GM04504 (cell line): Measurements from ENCODE around the gene LAD1.

Experiments
- DNase-seq: peaks from one replicate; pipeline ENCODE4 v3.0.0-alpha.2; 2012; ENCODE audit warnings: low read depth

LAD1 gene

DNA sequence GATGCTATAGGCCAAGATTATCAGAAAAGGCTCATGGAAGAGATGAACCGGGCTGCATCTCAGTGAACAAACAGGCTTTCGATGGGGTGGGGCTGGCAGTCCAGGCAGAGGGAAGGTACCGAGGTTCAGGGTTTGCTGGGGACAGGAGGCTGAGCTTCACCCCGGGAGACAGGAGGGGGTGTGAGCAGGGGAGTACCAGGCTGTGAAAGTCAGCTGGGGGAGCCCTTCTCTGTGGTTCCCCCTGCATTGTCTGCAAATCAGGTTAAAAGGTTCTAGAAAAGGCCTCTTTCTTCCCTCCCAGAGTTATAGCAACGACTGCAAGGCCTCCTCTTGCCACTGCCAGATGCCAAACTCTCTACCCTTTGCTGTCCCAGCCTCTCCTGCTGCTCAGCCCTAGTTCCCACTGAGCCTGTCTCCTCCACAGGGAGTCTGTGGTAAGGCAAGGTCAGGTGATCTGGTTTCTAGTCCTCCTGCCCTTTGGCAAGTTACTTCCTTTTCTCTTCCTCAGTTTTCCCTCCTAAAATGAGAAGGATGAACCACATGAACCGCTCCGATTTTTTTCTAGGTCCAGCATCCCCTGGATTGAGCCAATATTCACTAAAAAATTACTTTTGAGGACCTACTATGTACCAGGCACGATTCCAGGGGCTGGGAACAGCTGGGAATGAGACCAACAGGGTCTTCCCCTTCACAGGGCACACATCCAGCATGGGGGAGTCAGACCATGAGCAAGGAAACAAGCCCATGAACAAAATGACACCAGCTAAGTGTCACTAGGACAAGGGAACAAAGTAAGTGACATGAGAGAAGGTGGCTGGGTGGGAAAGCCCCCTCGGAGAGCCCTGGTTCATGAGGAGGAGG lies 7.2 kb downstream of the LAD1 start:
- DNase-seq: no peak

DNA sequence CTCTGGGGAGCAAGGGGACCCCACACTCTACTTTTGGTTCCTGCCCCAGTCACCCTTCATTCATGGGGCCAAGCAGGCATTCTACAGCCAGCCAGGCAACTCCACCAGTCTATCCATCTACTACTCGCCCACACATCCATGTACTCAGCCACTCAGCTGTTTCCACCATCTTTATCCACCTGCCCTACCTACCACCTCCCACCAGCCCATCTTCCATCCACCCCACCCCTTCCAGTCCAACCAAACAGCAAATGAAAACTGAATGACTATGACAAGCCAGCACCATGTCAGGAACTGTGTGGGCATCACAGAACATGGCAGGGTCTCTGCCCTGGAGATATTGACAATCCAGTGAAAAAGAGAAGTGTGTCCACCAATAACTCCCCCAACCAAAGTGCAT lies 7.9 kb downstream of the LAD1 start:
- no peak for DNase-seq

DNA sequence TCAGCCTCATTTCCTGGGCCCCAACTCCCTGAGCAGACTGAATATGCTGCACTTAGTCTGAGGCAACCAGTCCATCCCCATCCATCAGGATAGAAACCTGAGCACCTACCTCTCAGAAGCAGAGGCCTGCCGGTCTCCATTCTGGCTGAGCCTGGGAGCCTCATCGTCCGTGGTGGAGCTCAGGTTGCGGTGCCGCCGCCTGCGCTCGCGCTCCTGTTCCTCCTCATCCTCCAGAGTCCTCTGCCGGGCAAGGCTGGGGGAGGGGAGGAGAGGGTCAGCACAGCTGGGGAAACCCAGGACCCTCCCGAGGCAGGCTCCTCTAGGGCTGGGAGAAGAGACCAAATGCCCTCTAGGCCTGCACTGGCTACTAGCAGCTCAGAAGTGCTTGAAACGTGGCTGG lies 10.1 kb downstream of the LAD1 start:
- DNase-seq: no peak

DNA sequence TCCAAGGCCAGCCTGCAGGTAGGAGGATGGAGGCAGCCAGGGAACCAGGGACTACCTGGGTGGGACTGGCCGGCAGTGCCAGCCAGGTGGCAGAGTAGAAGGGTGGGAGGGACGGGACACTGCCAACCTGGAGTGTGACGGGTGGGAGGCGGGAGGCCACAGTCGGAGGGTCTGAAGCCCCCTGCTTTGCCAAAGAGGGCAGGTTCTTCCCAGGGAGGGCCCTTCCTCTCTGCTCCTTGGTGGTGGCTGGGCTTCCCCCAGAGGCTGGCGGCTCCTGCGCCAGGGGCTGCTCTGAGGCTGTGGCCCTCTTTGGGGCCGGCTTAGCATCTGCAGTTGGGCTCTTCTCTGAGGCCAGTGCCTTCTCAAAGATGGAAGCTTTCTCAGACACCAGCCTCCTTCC lies 12.9 kb downstream of the LAD1 start:
- DNase-seq: no peak

DNA sequence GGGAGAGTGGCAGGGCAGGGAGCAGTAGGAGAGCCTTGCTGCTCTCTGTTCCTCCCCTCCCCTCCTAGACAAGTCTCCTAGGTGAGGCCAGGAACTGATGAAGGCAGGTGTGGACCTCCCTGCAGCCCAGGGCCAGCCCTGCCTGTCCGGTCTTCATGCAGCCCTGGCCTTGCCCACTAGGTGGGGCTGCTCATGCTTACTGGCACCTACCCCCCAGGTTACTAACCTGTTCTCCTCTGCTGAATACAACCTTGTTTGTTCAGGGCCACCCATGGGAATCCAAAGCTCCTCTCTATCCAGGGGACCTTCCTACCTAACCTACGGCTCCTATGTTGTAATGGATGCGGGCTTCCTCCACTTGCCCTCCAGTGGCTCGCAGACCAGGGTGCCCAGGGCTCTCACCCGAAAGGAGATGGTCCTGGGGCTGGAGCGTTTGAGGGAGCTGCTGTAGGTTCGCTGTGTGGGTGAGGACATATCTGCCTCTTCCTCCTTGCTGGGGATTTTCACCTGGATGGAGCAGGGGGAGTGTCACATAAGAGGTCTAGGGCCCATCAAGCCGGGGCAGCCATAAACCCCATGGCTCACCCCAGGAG lies 13.7 kb downstream of the LAD1 start:
- DNase-seq: no peak

DNA sequence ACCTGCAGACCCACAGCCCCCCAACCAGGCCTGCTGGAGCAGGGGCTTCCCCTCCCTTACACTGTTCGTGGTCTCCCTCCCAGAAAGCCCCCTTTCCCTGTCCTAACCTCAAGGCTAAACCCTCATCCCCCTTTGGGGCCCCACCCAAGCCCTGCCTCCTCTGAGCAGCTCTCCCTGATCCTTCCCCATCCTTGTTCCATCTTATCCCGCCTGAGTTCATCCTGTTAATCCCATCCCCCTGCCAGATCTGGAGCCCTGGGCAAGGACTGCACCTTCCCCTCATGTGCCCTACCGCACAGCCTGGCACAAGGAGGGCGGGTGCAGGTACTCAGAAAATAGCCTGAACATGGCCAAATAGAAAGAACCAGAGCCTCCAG lies 14.7 kb downstream of the LAD1 start:
- no peak for DNase-seq

DNA sequence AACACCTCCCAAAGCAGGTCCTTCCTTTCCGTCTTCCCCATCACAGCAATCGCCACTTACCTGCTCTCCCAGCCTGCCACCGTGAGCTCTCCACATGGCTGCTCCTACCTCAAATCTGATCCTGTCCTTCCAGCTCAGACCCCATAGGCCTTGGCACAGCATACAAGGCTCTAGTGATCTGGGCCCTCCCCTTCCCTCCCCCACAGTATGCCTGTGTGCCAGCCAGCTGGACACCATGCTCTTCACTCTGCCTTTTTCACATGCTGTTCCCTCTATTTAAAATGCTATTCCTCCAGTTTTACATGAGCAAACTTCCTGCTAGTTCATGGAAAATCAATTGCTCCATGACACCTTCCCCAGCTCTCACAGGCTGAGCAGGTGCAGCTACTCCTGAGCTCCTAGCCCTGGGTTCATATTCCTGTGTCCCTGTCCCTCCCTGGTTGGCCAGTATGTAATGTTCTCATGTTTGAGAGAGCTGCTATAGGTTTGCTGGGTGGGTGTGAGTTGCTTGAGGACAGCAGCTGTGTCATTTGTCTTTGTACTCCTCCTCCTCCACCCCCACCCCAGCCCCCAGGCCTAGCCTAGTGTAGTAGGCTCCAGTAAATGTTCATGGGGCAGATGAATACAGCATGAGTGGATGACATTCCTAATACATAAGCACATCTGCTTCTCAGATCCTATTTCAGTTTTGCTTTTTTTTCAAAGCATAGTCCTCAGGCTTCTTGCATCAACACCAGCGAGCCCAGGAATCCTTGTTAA lies 15.3 kb downstream of the LAD1 start:
- peak; percentile 71 for DNase-seq

DNA sequence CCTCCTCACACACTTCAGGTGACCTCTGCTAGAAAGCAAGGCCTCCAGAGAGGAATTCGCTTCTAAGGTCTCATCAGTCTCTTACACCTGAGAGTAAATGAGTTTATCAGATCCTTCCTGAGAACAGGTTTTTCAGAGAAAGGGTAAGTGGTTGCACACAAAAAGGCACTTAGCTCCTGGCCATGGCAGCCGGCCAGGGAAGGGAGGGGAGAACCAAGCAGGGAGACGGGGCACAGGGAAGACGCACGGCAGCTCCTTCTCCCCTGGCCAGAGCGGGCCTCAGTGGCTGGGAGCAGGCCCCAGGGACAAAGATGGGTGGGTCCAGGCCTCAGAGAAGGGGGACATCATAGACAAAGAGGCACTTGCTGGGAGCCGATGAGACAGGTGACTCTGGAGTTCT lies 18.0 kb downstream of the LAD1 start:
- no peak for DNase-seq

DNA sequence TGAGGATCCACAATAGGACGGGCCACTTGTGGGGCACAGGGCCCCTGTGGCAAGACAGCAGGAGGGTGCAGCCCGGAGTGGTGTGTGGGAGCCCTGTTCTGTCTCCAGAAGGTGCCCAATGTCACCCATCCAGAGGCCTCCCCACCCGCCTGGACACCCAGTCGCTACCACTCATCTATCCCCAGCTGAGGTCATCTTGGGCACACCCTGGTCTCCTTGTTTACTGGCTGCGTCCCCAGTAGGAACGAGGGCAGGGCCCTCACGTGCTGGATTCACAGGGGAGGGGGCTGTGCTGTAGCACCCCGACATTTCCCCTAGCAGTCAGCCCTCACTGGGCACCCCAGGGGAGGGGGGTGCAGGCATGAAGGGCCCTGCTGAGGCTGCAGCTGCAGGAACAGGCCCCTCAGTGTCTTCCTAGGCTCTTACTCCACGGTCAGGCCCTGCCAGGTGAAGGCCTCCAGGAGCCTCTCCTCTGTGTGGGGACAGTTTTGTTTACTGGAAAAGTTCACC lies 19.3 kb downstream of the LAD1 start:
- DNase-seq: no peak

DNA sequence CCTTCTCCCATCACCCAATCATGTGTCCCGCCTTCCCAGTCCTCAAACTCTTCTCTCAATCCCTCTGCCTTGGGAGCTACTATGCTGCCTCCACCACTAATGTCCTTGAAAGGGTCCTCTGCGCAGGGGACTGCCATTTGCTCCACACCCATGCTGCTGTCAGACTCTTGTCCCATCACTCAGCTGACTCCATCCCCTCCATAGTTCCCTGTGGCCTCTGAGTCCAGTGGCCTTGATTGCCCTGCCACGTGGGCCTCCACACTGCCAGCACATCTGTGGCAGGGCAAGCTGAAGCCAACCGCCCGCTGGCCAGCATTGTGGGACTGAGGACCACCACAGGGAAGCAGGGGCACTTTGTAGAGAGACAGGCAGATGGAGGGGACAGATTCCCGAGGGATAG lies 20.3 kb downstream of the LAD1 start:
- DNase-seq: no peak

DNA sequence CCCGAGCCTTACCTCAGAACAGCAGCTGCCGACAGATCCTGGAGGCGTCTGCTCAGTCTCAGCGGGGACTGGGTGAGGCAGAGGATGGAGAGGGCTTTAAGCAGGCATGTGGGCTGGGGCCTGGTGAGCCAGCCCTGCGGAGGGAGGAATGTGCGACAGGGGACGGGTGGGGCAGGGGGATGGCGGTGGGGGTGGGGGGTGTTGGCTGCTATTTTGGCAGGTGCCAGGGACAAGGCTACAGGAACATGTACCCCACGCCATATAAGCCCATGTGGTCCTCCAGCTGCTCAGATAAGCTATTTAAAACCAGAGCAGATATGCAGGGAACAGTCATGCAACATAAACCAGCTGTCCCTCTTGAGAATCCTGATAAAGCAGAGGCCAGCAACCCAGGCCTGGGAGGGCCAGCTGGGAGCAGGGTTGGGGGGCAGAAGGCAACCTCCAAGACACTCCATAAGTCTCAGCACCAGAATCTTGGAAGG lies 21.5 kb downstream of the LAD1 start, which contains the start of gene TNNT2:
Gene TNNT2, minus strand, starts transcription at position 70 of the 482 bp plus-strand sequence. CDS start 4,426 bp downstream, outside the sequence.
- DNase-seq: no peak

DNA sequence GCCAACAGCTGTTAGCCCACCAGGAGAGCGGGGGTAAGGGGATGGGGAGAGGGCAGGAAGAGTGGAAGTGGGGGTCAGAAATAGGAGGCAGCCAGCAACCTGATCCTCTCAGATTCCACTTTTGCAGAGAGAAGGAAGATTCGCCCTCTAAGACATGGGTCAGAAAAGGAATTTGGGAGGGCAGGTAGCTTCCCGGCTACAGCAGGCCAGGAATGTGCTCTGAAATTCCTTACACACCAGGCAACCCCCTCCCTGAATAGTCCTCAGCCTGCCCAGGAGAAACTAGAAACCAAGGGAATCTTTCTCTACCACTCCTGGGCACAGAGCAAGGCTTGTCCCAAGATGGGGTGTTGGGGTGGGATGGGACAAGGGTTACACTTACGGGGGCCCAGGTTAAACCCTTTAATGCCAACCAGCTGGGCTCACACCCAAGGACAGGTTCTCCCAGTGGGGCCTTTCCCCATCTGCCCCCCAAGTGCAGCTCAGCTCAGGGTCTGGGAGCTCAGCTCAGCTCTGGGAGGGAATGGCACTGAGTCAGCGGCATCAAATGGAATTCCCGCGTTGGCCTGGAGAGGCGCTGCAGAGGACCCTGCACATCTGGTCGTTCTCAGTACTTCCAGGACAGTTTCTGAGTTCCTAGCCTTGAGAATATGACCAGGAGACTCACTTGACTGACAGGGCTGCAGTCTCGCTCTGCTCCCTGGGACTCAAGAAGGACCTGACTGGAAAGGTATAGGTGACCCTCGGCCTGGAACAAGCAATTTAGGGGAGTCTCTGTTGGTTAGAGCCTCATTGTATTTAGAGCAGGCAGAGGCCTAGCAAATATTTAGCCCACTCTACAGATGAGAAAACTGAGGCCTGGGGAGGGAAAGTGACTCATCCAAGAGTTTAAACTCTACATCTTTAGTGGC lies 22.4 kb downstream of the LAD1 start:
- DNase-seq: no peak

DNA sequence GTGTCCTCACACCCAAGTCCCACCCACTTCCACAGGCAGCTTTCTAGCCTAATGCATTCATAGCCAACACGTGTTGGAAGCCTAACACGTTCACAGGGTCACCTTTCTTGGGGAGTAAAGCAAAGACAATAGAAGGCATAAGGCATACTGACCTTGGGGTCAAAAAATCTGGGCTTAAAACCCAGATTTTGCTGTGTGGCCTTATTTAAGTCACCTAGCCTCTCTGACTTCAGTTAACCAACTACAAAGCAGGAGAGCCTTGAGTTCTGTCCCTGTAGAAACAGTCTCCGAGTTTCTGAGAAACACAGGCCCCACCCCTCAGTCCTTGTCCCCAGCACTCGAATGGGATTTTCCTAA lies 23.0 kb downstream of the LAD1 start:
- DNase-seq: no peak

DNA sequence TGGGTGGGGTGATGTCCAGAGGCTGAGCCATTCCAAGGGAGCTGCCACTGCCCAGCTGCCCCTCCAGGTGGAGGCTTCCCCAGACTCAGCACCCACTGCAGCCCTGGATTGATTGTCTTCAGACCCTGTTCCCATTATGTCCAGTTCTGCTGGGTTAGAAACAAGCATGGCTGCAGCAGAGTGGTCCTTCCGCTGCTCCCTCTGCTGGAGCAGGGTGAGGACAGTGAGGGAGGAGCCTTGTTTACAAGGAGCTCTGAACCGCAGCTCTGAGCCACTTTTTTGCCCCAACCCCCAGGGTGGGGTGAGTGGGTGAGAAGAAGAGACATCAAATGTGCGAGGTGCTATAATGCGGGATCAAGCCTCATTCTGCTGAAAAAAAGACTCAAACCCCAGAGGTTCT lies 24.0 kb downstream of the LAD1 start:
- DNase-seq: no peak

DNA sequence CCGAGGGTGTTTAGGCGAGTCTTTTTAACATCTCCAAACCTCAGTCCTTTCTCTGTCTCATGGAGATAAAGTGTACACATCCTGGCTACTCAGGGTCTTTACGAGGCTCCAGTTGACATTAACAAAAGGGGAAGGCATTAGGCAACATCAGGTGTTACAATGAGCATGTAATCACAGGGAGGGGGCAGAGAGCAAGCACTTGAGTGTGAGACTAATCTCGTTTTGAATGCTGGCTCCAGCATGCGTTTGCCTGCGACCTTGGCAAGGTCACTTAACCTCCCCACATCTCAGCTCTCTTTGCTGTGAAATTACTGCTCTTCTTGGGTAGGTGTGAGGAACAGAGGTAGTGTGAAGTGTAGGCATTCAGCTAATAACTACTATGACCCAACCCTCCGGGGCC lies 24.8 kb downstream of the LAD1 start:
- no peak for DNase-seq

DNA sequence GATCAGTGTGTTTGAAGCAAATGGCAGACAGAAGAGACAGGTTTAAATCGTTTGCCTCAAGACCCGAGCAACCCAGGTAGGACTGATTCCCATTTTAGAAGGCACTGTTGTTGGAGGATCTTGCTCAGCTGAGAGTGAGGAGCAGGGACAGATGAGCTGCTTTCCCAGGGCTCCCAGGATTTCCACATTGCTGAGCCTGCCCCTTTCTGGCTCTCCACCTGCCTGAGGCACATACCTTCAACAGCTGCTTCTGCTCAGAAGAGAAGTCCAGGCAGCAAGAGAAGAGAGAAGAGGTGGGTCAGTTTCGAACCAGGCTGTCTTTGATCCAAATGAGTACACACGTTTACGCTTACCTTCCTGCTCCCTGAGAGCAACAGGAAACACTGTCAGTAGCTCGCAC lies 27.3 kb downstream of the LAD1 start:
- no peak for DNase-seq

DNA sequence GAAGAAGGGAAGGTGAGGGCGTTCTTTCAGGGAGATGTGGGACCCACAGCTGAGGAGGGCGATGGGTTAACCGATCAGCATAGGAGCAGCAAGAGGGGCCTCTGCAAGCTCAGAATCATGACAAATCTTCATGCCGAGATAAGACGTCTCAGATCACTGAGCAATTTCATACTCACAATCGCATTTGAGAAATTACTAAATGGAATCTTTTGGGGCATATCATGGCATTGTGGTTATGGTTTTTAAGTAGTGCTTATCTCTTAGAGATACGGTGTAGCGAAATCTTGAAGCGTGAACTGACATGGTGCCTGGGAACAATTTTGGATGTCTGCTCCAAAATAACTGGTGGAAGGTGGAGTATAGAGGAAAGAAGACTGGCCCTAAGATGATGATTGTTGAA lies 27.8 kb downstream of the LAD1 start:
- DNase-seq: no peak

DNA sequence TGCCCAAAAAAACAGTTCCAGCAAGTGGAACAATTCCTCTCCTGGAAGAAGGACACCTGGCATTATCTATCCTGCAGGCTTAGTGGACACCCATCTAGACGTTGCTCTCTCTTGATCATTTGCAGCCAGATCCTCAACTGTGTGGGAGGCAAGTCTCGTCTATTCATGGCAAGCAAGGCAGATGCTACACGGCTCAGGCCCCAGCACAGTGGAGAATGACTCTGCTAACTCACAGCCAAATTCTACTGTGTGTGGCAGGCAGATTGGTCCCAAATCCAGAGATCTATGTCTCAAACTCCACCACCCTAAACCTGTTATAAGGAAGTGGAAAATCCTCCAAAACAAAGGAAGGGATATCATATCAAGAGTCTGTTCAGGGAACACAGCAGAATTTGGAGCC lies 28.6 kb downstream of the LAD1 start:
- no peak for DNase-seq

DNA sequence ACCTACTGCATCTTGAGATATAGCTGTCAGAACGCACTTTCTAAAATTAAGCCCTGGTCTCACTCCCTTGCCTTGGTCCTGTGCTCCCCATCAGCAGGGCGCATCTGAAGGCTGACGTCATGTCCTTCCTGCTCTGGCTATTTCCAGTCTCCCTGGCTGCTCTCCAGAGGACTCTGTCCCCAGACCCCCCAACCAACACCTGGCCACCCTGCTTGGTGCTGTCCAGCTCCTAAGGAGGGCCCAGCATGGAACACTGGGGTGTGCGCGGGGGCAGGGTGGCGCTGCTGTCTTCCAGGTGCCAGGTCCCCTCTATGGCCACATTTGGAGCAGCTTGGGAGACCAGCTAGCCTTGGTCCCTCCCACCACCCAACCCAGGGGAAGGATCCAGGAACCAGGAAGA lies 29.9 kb downstream of the LAD1 start:
- DNase-seq: no peak

DNA sequence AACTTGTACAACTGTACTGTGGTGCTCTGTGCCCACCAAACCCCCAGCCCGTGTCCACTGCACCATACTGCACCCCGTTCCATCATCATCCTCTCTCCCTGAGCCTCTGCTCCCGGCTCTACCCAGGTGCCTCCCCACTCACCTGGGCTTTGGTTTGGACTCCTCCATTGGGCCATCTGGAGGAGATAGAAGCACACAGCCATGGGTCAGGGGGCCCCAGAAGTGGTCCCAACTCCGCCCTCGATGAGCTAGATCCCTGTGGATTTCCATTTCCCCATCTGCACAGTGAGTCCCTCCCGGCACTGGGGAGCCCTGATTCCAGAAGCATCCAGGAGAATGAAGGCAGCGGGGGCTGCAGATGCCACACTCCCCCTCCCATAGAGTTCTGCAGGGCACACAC lies 32.4 kb downstream of the LAD1 start:
- DNase-seq: no peak

DNA sequence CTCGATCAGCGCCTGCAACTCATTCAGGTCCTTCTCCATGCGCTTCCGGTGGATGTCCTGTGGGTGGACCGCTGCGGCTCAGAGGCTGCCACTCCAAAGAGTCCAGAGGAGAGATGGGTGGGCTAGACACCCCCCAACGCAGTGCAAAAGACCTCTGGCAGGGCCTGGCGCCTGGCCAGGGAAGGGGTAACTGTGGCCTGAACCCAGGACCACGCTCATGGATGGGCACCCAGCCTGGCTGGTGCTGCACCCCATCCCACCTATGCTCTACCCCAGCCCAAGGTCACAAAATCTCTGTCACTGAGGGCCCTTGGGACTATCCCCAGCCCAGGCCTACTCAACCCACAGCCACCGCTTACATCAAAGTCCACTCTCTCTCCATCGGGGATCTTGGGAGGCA lies 33.9 kb downstream of the LAD1 start:
- no peak for DNase-seq

DNA sequence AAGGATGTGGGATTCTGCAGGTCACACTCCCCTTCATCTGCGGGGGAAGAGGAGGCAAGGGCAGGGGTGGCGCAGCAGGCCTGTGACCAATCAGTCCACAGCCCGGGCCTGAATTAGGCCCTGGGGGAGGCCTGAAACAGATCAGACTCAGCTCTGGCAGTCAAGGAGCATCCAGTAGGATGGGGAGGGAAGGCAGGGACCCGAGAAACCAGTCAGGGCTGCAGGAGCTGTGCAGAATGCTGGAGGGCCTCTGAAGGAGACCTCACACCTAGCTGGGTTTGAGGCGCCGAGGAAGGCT lies 34.4 kb downstream of the LAD1 start:
- no peak for DNase-seq
